Activated CD4-positive, alpha-beta T cell treated with anti-CD3 and anti-CD28 coated beads, Interleukin-2, amount 50 U/mL, for 1 hour (primary cell): Measurements from ENCODE around the gene APEH.
A peak's percentile ranks its signal among the peaks of the same experiment; 100 is the strongest.
"Not testable (repeated sequence)": the region's sequence is repeated elsewhere in the genome, so short reads cannot be mapped to it uniquely, and the experiment has no call there.

Source experiments
- DNase-seq: peaks from one replicate; pipeline ENCODE4 v3.0.0-alpha.2; 2020

Gene APEH

GRCh38 chr3:49694409-49695070 is 20.4 kb downstream of the APEH start:
- DNase-seq = not testable (repeated sequence)

- DNase-seq = not testable (repeated sequence)
These were observed 21.3 kb downstream of the APEH start for GRCh38 chr3:49695350-49696015.

DNA sequence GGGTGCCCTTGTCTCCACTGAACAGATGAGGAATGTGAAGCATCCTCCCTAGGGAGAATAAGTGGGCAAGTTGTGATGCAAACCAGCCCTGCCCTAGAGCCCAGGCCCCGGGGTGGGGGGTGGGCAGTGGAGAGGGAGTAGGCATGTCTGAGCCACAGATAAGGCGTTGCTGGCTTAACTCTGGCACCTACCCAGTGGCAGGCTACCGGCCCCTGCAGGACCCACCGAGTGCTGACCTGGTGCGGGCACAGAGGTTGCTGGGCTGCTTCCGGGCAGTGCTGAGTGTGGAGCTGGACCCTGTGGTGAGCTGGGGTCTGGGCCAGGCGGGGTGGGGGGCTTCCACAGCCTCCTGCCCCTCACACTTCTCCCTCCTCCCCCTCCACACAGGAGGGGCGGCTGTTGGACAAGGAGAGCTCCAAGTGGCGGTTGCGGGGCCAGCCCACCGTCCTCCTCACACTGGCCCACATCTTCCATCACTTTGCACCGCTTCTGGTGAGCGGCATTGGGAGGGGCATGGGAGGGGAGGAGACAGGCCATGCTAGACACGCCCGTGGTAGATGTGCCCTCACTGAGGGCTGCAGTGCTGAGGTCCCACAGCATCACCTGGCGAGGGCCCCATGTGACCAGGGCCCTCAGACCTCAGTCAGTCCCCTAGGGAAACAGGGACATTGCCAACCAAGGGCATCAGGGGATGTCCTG is 25.3 kb downstream of the APEH start:
- no peak for DNase-seq

- DNase-seq = no peak
These were observed 25.9 kb downstream of the APEH start for GRCh38 chr3:49700014-49700413.

GRCh38 chr3:49700453-49701128 is 26.4 kb downstream of the APEH start:
- DNase-seq = no peak

DNA sequence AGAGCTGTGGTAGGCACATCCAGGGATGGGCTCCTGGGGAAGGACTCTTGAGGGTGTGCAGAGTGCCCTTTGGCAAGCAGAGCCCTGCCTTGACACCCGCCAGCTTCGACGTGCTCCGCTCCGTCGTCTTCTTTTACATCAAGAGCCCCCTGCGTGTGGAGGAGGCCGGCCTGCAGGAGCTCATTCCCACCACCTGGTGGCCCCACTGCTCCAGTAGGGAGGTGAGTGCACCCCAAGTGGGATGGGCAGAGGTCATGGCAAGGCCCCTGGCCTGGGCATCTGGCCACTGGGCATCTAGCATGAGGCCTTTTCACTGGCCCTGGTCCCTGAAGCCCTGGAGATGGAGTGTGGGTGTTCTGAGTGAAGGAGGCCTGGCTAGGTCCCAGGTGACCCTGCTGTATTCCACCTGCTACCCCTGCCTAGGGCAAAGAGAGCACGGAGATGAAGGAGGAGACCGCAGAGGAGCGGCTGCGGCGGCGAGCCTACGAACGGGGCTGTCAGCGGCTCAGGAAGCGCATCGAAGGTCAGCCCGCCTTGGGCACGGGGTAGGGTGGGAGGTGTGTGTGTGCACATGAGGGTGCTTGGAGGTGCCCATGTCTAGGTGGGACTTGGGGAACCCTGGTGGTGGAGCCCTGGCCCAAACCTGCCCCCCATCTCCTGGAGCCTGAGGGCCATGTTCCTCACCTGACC is 27.4 kb downstream of the APEH start:
- DNase-seq = no peak

- DNase-seq = no peak
These were observed 28.5 kb downstream of the APEH start for GRCh38 chr3:49702672-49703071.

DNA sequence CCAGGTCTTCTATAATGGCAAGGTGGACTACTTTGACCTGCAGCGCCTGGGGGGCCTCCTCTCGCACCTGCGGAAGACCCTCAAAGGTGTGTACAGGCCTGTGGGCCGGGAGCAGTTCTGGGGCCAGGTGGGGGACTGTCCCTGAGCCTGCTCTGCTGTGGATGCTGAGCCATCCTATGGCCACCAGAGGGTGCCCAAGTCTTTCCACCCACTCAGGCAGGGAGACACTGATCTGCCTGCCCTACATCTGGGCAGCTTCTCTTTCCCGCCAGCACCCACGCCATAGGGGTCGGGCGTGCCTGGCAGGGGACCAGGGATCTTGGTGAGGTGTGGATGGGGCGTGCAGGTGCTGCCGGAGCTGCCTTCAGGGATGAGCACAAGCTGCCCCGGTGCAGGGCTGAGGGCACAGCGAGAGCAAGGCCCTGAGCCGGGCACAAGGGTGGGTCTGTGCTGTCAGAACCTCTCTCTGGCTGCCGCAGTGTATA is 29.3 kb downstream of the APEH start:
- DNase-seq = peak; percentile 66

DNA sequence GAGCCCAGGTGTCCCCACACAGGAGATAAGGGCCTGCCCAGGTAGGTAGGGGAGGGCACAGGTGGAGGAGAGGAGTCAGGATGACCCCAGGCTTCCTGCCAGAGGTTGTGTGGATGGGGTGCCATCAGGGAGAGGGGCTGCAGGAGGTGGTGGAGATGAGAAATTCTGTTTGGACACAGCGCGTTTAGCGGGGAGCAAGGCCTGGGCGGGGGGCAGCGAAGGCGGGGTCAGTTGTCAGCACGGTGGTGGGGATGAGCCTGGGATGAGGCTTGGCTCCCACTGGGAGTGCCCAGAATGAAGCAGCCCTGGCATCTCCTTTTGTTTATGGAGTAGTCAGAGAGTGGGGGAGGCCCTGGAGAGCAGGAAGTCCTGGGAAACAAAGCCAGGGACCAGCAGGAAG is 29.8 kb downstream of the APEH start:
- DNase-seq = no peak

GRCh38 chr3:49704629-49705028 is 30.5 kb downstream of the APEH start:
- DNase-seq = no peak

GRCh38 chr3:49705390-49705960 is 31.3 kb downstream of the APEH start:
- DNase-seq = no peak

DNA sequence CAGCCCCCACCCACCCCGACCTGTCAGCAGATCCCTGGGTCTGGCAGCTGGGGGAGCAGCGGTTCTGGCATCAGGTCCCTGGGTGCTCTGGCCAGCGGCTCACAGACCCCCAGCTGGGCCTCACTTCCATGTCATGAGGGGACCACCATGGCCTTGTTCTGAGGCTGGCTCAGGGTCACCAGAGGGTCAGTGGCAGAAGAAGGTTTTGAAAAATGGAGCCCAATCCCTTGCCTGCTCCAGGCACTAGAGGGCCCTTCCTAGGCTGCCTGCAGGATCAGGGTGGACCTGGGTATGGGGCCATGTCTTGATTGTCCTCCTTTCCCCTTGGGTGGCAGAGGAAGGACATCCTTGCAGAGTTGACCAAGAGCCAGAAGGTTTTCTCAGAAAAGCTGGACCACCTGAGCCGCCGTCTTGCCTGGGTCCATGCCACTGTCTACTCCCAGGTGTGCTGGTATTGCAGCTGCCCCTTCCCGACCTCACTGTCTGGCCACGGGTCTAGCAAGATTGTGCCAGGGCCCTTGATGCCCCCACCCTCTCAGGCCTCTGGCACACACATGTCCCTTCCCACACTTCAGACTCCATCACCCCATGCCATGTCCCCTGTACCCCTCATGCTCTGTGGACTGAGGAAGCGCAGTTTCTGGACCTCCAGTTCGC is 32.4 kb downstream of the APEH start:
- no peak for DNase-seq

- DNase-seq = no peak
These were observed 32.9 kb downstream of the APEH start for GRCh38 chr3:49707113-49707480.

- no peak for DNase-seq
These were observed 35.7 kb downstream of the APEH start for GRCh38 chr3:49709852-49710251.

DNA sequence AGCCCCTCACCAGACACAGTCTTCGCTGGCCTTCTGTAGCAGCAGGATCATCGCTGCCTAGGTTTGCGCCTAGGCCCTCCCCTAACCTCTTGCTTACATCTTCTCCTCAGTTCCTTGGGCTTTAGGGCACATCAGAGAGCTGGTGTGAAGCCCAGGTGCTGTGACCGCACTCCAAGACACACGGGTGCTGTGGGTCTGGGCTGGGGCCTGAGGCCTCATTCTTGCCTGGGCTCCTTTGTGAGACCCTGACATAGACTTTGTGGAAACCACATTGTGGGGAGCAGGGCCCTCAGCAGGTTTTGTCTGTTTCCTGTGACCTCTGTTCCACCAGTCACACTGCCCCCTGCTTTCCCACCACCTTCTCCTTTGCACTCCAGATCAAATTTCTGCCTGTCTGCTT is 37.3 kb downstream of the APEH start:
- DNase-seq = no peak

GRCh38 chr3:49712166-49712565 is 38.0 kb downstream of the APEH start:
- no peak for DNase-seq

GRCh38 chr3:49712631-49713317 is 38.6 kb downstream of the APEH start:
- DNase-seq = no peak

GRCh38 chr3:49713336-49714105 is 39.4 kb downstream of the APEH start:
- DNase-seq = no peak

DNA sequence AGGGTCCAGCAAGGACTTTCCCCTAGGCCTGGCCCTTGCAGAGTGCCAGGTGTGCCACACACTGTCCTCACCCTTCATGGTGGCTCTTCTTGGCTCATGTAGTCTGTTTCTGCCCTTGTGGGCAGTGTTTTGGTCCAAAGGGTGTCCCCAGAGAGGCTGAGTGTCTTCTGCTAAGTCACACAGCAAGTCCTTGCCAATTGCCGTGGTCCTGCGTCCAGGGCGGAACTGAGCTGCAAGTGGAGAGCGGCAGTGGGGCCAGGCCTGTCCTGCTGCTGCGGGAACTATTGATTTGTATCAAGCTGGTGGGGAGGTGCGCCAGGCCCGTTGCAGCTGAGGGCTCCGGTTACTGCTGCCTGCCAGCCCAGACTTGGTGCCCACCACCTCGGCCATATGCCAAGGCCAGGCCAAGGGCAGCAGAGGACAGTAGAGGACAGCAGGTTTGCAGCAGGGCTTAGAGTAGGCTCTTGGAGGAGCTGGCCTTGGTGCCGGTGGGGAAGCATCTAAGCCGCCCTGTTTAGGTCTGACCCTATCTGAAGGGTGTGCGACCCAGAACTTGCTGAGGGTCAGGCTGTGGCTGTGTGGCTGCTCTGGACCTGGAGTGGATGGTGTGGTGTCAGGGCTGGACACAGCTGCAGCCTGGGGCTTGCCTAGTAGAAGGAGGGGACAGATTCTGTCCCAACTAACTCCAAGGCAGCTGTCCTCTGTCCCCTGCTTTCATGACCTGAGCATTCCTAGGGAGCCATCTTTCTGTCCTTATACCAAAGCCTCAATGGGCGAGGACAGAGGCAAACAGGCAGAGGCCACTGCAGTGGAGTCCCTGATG is 40.8 kb downstream of the APEH start:
- no peak for DNase-seq
